ENCODE results near the gene PRPF19. TPM values are rescaled to one million over a fixed set of nuclear protein-coding genes. Genes with fewer than 3 reads are reported as not detected.

Gene PRPF19
- total RNA-seq, 1 experiment from 2014 or later = 116 TPM

DNA sequence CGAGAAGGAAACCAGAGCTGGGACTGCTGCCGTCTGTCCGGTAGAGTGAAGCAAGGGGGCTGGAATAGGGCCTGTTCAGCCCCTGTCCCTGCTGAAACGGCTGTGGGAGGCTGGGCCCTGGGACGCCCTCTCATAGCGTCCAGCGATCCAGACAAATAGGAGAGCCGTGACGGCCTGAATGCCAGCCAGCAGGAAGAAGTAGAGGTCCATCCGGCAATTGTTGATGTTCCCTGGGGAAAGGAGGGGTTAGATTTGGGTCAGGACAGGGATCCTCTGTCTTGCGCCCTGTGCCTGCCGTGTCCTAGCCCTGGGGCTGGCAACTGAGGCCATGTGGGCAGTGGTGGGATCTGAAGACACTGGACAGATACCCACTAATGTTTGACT lies 30.8 kb upstream of the PRPF19 start (continued):
- TF ChIP-seq TEAD4 (CRISPR knock-in tag; IDR thresholded peaks at IDR 0.05) = no peak
- TF ChIP-seq E2F5 (CRISPR knock-in tag; IDR thresholded peaks at IDR 0.05) = no peak
- TF ChIP-seq, protein P1, sequence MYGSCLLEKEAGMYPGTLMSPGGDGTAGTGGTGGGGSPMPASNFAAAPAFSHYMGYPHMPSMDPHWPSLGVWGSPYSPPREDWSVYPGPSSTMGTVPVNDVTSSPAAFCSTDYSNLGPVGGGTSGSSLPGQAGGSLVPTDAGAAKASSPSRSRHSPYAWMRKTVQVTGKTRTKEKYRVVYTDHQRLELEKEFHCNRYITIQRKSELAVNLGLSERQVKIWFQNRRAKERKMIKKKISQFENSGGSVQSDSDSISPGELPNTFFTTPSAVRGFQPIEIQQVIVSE (CRISPR knock-in tag; IDR thresholded peaks at IDR 0.05; ENCODE audit: borderline replicate concordance) = no peak
- TF ChIP-seq E2F4 (CRISPR knock-in tag; IDR thresholded peaks at IDR 0.05; ENCODE audit: borderline replicate concordance, low read depth) = no peak

DNA sequence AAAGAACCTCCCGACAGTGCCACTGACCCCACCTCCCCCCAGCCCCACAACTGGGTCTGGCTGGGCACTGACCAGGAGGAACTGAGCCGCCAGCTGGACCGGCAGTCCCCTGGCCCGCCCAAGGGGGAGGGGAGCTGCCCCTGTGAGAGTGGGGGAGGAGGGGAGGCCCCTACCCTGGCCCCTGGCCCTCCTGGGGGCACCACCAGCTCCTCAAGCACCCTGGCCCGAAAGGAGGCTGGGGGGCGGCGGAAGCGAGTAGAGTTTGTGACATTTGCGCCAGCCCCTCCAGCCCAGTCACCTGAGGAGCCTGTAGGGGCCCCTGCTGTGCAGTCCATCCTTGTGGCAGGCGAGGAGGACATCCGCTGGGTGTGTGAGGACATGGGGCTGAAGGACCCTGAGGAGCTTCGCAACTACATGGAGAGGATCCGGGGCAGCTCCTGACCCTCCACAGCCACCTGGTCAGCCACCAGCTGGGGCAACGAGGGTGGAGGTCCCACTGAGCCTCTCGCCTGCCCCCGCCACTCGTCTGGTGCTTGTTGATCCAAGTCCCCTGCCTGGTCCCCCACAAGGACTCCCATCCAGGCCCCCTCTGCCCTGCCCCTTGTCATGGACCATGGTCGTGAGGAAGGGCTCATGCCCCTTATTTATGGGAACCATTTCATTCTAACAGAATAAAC lies 30.2 kb upstream of the PRPF19 start:
- H3K27ac Mint-ChIP-seq = no peak overlapping the region
- no peak for ATAC-seq
- POLR2A ChIA-PET = interaction anchor here (0.6 kb wide), 1 partner anchor 68 kb away, joined by 4 read pairs; no protein-coding TSS in a partner anchor

More for the DNA sequence above, 30.2 kb upstream of the PRPF19 start:
- no peak for DNase-seq (ENCODE audit: low spot score)
- Mint-ChIP-seq H3K4me1 (no peaks in the 10 kb centered on the region), H3K36me3 (peaks cover 8% of the 10 kb centered on the region), H3K27me3 (ENCODE audit: low read depth) (no peaks in the 10 kb centered on the region), H3K4me3 (no peak overlapping the region), H3K9me3 (no peaks in the 10 kb centered on the region)
- CTCF ChIA-PET = interaction anchor here (1.0 kb wide), 1 partner anchor 37 kb away, joined by 3 read pairs; no protein-coding TSS in a partner anchor
- TF ChIP-seq ESRRA (CRISPR knock-in tag; IDR thresholded peaks at IDR 0.05; ENCODE audit: borderline replicate concordance) = no peak
- no peak for TF ChIP-seq GRHL2 (CRISPR knock-in tag; IDR thresholded peaks at IDR 0.05; ENCODE audit: insufficient replicate concordance, severe bottlenecking)
- no peak for TF ChIP-seq IRF2 (CRISPR knock-in tag; IDR thresholded peaks at IDR 0.05; ENCODE audit: borderline replicate concordance, low read depth)
- TF ChIP-seq ERG (CRISPR knock-in tag; IDR thresholded peaks at IDR 0.05) = no peak
- TF ChIP-seq, protein P2, sequence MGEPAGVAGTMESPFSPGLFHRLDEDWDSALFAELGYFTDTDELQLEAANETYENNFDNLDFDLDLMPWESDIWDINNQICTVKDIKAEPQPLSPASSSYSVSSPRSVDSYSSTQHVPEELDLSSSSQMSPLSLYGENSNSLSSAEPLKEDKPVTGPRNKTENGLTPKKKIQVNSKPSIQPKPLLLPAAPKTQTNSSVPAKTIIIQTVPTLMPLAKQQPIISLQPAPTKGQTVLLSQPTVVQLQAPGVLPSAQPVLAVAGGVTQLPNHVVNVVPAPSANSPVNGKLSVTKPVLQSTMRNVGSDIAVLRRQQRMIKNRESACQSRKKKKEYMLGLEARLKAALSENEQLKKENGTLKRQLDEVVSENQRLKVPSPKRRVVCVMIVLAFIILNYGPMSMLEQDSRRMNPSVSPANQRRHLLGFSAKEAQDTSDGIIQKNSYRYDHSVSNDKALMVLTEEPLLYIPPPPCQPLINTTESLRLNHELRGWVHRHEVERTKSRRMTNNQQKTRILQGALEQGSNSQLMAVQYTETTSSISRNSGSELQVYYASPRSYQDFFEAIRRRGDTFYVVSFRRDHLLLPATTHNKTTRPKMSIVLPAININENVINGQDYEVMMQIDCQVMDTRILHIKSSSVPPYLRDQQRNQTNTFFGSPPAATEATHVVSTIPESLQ (CRISPR knock-in tag; IDR thresholded peaks at IDR 0.05) = no peak
- TF ChIP-seq, protein P3, sequence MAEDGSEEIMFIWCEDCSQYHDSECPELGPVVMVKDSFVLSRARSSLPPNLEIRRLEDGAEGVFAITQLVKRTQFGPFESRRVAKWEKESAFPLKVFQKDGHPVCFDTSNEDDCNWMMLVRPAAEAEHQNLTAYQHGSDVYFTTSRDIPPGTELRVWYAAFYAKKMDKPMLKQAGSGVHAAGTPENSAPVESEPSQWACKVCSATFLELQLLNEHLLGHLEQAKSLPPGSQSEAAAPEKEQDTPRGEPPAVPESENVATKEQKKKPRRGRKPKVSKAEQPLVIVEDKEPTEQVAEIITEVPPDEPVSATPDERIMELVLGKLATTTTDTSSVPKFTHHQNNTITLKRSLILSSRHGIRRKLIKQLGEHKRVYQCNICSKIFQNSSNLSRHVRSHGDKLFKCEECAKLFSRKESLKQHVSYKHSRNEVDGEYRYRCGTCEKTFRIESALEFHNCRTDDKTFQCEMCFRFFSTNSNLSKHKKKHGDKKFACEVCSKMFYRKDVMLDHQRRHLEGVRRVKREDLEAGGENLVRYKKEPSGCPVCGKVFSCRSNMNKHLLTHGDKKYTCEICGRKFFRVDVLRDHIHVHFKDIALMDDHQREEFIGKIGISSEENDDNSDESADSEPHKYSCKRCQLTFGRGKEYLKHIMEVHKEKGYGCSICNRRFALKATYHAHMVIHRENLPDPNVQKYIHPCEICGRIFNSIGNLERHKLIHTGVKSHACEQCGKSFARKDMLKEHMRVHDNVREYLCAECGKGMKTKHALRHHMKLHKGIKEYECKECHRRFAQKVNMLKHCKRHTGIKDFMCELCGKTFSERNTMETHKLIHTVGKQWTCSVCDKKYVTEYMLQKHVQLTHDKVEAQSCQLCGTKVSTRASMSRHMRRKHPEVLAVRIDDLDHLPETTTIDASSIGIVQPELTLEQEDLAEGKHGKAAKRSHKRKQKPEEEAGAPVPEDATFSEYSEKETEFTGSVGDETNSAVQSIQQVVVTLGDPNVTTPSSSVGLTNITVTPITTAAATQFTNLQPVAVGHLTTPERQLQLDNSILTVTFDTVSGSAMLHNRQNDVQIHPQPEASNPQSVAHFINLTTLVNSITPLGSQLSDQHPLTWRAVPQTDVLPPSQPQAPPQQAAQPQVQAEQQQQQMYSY (CRISPR knock-in tag; IDR thresholded peaks at IDR 0.05) = no peak
- TF ChIP-seq MYBL2 (CRISPR knock-in tag; IDR thresholded peaks at IDR 0.05) = no peak
- TF ChIP-seq ZBTB43 (CRISPR knock-in tag; IDR thresholded peaks at IDR 0.05) = no peak
